GM12878 (cell line): ENCODE results near the gene INPP1. TPM values are rescaled to one million over a fixed set of nuclear protein-coding genes. Genes with fewer than 3 reads are reported as not detected.

Source experiments
- ATAC-seq: fragments of 200-7000 bp; cut with Tn5 transposase; 3 replicates; pipeline ENCODE4 v1.9.1; 2020; ENCODE audit warnings: mild to moderate bottlenecking, moderate library complexity
- BruUV-seq: library from RNA; stranded (reverse); fragments of 400-500 nt; replicated peaks from 2 replicates; lab custom pipeline; 2021; lab: Mats Ljungman, UMichigan
- CTCF ChIA-PET: fragments of 300-600 bp; sonication (Branson Sonifier 250); formaldehyde crosslinking; extraction: SDS; loops from one replicate; lab custom pipeline; 2021; ENCODE audit warnings: inconsistent platforms; lab: Yijun Ruan, JAX
- POLR2A ChIA-PET: fragments of 350-600 bp; formaldehyde crosslinking; extraction: SDS; loops from one replicate; lab custom pipeline; 2021; ENCODE audit warnings: inconsistent platforms; lab: Charles Lee
- RAD21 ChIA-PET: fragments of 300-600 bp; sonication (Branson Sonifier 250); formaldehyde crosslinking; loops from one replicate; lab custom pipeline; 2023; ENCODE audit warnings: antibody characterized with exemption; ENCODE audit not compliant: unreplicated experiment; lab: Charles Lee
- SMC1A ChIA-PET: fragments of 300-600 bp; sonication (Branson Sonifier 250); formaldehyde crosslinking; loops from one replicate; lab custom pipeline; 2023; ENCODE audit not compliant: unreplicated experiment, uncharacterized antibody; lab: Charles Lee
- DNase-seq: peaks from one replicate; pipeline ENCODE4 v3.0.0-alpha.2; 2011; ENCODE audit warnings: low read depth, low spot score
- FAIRE-seq: peaks from 3 replicates; lab custom pipeline; 2011; peaks lifted over from hg19 to GRCh38; lab: Jason Lieb, UNC
- H2AFZ ChIP-seq: 2 replicates; pipeline ENCODE4 v1.6.0; 2011; ENCODE audit warnings: low read depth, low read length, control low read depth; ENCODE audit not compliant: control insufficient read depth
- H3K27ac ChIP-seq: 2 replicates; pipeline ENCODE4 v1.5.1; 2011; ENCODE audit warnings: control low read depth; ENCODE audit not compliant: control insufficient read depth, insufficient read depth
- H3K27me3 ChIP-seq, 2 experiments: replicated peaks in 1 of 2; 2 replicates each; pipeline versions ENCODE4 v1.6.0 to v1.6.1; 2011; ENCODE audit warnings: low read length in 1 of 2; ENCODE audit not compliant: control insufficient read depth in 2 of 2, insufficient read depth in 2 of 2
- H3K36me3 ChIP-seq, 2 experiments: 2 replicates each; pipeline ENCODE4 v1.5.1; 2011; ENCODE audit warnings: low read length in 1 of 2; ENCODE audit not compliant: control insufficient read depth in 2 of 2, insufficient read depth in 2 of 2
- H3K4me1 ChIP-seq: 2 replicates; pipeline ENCODE4 v1.6.1; 2011; ENCODE audit warnings: mild to moderate bottlenecking, low read length, moderate library complexity, mixed read lengths; ENCODE audit not compliant: control insufficient read depth, insufficient read depth
- H3K4me2 ChIP-seq: 2 replicates; pipeline ENCODE4 v1.6.0; 2011; ENCODE audit warnings: control low read depth; ENCODE audit not compliant: control insufficient read depth, insufficient read depth
- H3K4me3 ChIP-seq: fragments of 200-600 bp; sonication (generic); 2 replicates; pipeline ENCODE4 v1.5.1; 2016
- H3K79me2 ChIP-seq: 2 replicates; pipeline ENCODE4 v1.6.0; 2011; ENCODE audit warnings: low read length; ENCODE audit not compliant: control insufficient read depth, insufficient read depth
- H3K9ac ChIP-seq: 2 replicates; pipeline ENCODE4 v1.8.0; 2011; ENCODE audit warnings: low read length, control low read depth, mixed read lengths; ENCODE audit not compliant: control insufficient read depth, insufficient read depth
- H3K9me3 ChIP-seq: replicated peaks from 3 replicates; pipeline ENCODE4 v1.5.1; 2011; ENCODE audit warnings: mild to moderate bottlenecking, low read length; ENCODE audit not compliant: control insufficient read depth, insufficient read depth
- H4K20me1 ChIP-seq: 2 replicates; pipeline ENCODE4 v1.6.0; 2011; ENCODE audit not compliant: control insufficient read depth, insufficient read depth
- CHD2 ChIP-seq: IDR thresholded peaks from 2 replicates; pipeline ENCODE4 v1.6.1; 2011; ENCODE audit warnings: low read depth, low read length, improper control_type of control experiment, borderline replicate concordance
- ETV6 ChIP-seq, 2 experiments: fragments of 450-650 bp in 1 of 2; IDR thresholded peaks in 1 of 2; conservative IDR thresholded peaks in 1 of 2; 2 replicates each; pipeline ENCODE4 v1.6.1; 2014; ENCODE audit warnings: antibody characterized with exemption in 1 of 2, borderline replicate concordance in 1 of 2, low read depth in 1 of 2, mild to moderate bottlenecking in 1 of 2, moderate library complexity in 1 of 2
- KAT2A ChIP-seq: conservative IDR thresholded peaks from 2 replicates; pipeline ENCODE4 v1.6.1; 2011; ENCODE audit warnings: low read depth, low read length; ENCODE audit not compliant: control insufficient read depth
- KDM1A ChIP-seq: fragments of 200-600 bp; sonication (generic); IDR thresholded peaks from 2 replicates; pipeline ENCODE4 v1.6.1; 2016; ENCODE audit warnings: borderline replicate concordance
- ZNF24 ChIP-seq: fragments of 450-650 bp; IDR thresholded peaks from 2 replicates; pipeline ENCODE4 v1.6.1; 2017; ENCODE audit warnings: antibody characterized with exemption, mild to moderate bottlenecking
- WGBS: methylation state at CpG from one replicate; pipeline ENCODE4 v1.1.6; 2016; ENCODE audit warnings: low lambda C conversion rate; ENCODE audit not compliant: insufficient replicate concordance, insufficient coverage; ENCODE audit errors: missing lambda C conversion rate; 5-methylcytosine and 5-hydroxymethylcytosine counted together
- in situ Hi-C: fragments of 300-500 bp; cut with MboI; formaldehyde crosslinking; loops from 9 replicates; pipeline ENCODE4 v1.14.3; 2018; ENCODE audit warnings: mixed read lengths
- intact Hi-C: fragments of 100-400 bp; cut with micrococcal nuclease; formaldehyde crosslinking; loops from one replicate; pipeline ENCODE4 v1.14.2; 2022; ENCODE audit not compliant: unreplicated experiment
- polyA plus RNA-seq, 11 experiments: library from polyadenylated mRNA; depleted of rRNA in 4 of 11; unstranded in 6 of 11; stranded (reverse) in 5 of 11; fragments of >200 nt; fragmentation: Nextera tagmentation in 4 of 11; fragmentation: Illumina TruSeq in 1 of 11; extraction: Ambion mirVana in 4 of 11; extraction: Trizol in 1 of 11; gene quantifications; 1 replicate in 1 of 11; 2 replicates in 10 of 11; pipeline versions ENCODE4 v1.2.1 to v1.2.3, GENCODE V29; 2011 to 2016; ENCODE audit warnings: inconsistent platforms in 2 of 11, missing spikeins in 2 of 11, low read depth in 1 of 11
- total RNA-seq, 4 experiments: library from RNA; depleted of rRNA in 3 of 4; stranded (reverse); fragments of >200 nt in 3 of 4; fragmentation: Illumina TruSeq in 1 of 4; extraction: Trizol in 1 of 4; gene quantifications; 2 replicates each; pipeline versions ENCODE4 v1.2.1 to v1.2.3, GENCODE V29; 2013 to 2021
- TF ChIP-seq, protein P1 (sequence below): fragments of 450-650 bp; IDR thresholded peaks from 2 replicates; pipeline ENCODE4 v1.6.1; 2017; ENCODE audit warnings: borderline replicate concordance

INPP1 gene
- total and polyA plus RNA-seq, 10 of the 15 experiments (the other 5 are each of a cell fraction or from before 2014, with no cell fraction given), result 3.3 to 17.9 (median 11.1) TPM

DNA sequence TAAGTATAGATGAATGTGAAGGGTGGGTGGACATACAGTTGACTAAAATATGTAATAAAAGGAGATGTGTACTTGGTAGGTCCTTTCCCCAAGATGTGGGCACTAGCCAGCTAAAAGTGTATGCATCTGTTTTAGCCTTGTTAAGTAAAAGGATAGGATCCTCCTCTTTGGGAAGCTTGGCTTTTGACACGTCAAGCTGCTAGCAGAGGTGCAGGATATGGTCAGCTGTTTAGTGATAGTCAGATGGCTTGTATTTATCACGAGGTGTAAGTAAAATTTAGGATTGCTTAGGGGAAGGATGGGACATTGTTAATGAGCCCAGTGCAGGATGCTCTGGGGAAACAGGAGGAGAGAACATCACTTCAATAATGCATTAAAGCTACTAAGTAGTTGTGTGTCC is 66.2 kb downstream of the INPP1 start:
- Histone ChIP-seq H3K36me3 (0 out of 4 replicates have a peak, but pooled peaks cover 0 to 2% of the 10 kb centered on the region in 2 experiments), H3K27me3 (no peaks in the 10 kb centered on the region), H2AFZ (peak overlapping the region; percentile 80), H3K79me2 (peaks cover 36% of the 10 kb centered on the region), H3K4me1 (peaks cover 6% of the 10 kb centered on the region), H3K4me3 (peak overlapping the region; percentile 77), H4K20me1 (no peaks in the 10 kb centered on the region), H3K27ac (peak overlapping the region; percentile 83), H3K9me3 (no peaks in the 10 kb centered on the region), H3K4me2 (peak overlapping the region; percentile 81), H3K9ac (peak overlapping the region; percentile 96; the same call in 1 of the 2 replicates)
- ATAC-seq (no peak), DNase-seq (no peak), FAIRE-seq (no peak)
- SMC1A ChIA-PET, result interaction anchor here (0.6 to 2.5 kb wide), 21 partner anchors 10 to 270 kb away, joined by 3 to 10 read pairs (median 3); no protein-coding TSS in a partner anchor
- in situ Hi-C loops (no loop called here), intact Hi-C loops (loop anchor here (5.0 kb wide), 1 partner anchor 123 kb away; the partner anchor contains the start of gene NEMP2)
- POLR2A ChIA-PET, result no interaction called here
- 26% methylated on average over 2 of the region's 2 CpGs for WGBS
- CTCF ChIA-PET, result interaction anchor here (0.8 to 1.7 kb wide), 5 partner anchors 23 to 270 kb away, joined by 3 to 8 read pairs (median 5); no protein-coding TSS in a partner anchor
- TF ChIP-seq ZNF24 (no peak), ETV6 (conservative IDR thresholded peaks at IDR 0.05 in 1 of 2, IDR thresholded peaks at IDR 0.05 in 1 of 2; ENCODE audit: borderline replicate concordance in 1 of 2, low read depth in 1 of 2) (no peak), CHD2 (no peak), KDM1A (no peak), KAT2A (no peak)
- TF ChIP-seq, protein P1, sequence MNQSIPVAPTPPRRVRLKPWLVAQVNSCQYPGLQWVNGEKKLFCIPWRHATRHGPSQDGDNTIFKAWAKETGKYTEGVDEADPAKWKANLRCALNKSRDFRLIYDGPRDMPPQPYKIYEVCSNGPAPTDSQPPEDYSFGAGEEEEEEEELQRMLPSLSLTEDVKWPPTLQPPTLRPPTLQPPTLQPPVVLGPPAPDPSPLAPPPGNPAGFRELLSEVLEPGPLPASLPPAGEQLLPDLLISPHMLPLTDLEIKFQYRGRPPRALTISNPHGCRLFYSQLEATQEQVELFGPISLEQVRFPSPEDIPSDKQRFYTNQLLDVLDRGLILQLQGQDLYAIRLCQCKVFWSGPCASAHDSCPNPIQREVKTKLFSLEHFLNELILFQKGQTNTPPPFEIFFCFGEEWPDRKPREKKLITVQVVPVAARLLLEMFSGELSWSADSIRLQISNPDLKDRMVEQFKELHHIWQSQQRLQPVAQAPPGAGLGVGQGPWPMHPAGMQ, result no peak
- RAD21 ChIA-PET, result interaction anchor here (0.9 to 2.0 kb wide), 5 partner anchors 23 to 283 kb away, joined by 3 to 5 read pairs (median 4); no protein-coding TSS in a partner anchor
- BruUV-seq, result no TSS peak
